IgD-negative memory B cell (primary cell): Measurements from ENCODE around the gene MYBPC3. TPM values are rescaled to one million over a fixed set of nuclear protein-coding genes. Genes with fewer than 3 reads are reported as not detected.

Experiments used
- polyA plus RNA-seq: library from polyadenylated mRNA; unstranded; fragments of 300-500 nt; fragmentation: Illumina TruSeq; gene quantifications from one replicate; pipeline ENCODE4 v1.2.3, GENCODE V29; 2021

The MYBPC3 gene
- polyA plus RNA-seq, 1 donor from 2014 or later, result not detected

Other genes with a start within 250 kb of the MYBPC3 start
- gene ARFGAP2, start 175.8 kb downstream of the MYBPC3 start, polyA plus RNA-seq, result 98.6 TPM
- gene PACSIN3, start 166.3 kb downstream of the MYBPC3 start, polyA plus RNA-seq, result not detected
- gene DDB2, start 137.7 kb downstream of the MYBPC3 start, polyA plus RNA-seq, result 30.6 TPM
- 4.2 TPM for gene ACP2, start 103.9 kb downstream of the MYBPC3 start, polyA plus RNA-seq
- gene NR1H3, start 94.7 kb downstream of the MYBPC3 start, polyA plus RNA-seq, result 9.4 TPM
- gene MADD, start 82.6 kb downstream of the MYBPC3 start, polyA plus RNA-seq, result 17.5 TPM
- 67.7 TPM for gene SPI1, start 25.8 kb upstream of the MYBPC3 start, polyA plus RNA-seq
- gene SLC39A13, start 55.9 kb upstream of the MYBPC3 start, polyA plus RNA-seq, result 15.5 TPM
- gene PSMC3, start 73.7 kb upstream of the MYBPC3 start, polyA plus RNA-seq, result 101 TPM
- gene RAPSN, start 96.4 kb upstream of the MYBPC3 start, polyA plus RNA-seq, result 0.15 TPM
- 78.6 TPM for gene CELF1, start 200.4 kb upstream of the MYBPC3 start, polyA plus RNA-seq
- gene PTPMT1, start 212.9 kb upstream of the MYBPC3 start, polyA plus RNA-seq, result 49.5 TPM
- 41.6 TPM for gene KBTBD4, start 226.3 kb upstream of the MYBPC3 start, polyA plus RNA-seq
- 105 TPM for gene NDUFS3, start 226.4 kb upstream of the MYBPC3 start, polyA plus RNA-seq
- gene FAM180B, start 234.0 kb upstream of the MYBPC3 start, polyA plus RNA-seq, result not detected
- gene C1QTNF4, start 241.7 kb upstream of the MYBPC3 start, polyA plus RNA-seq, result not detected